Duodenal mucosa (tissue), 2 donors: ENCODE results near the gene VEZT.
"Not testable (repeated sequence)": the region's sequence is repeated elsewhere in the genome, so short reads cannot be mapped to it uniquely, and the experiment has no call there.

Experiments used
- H3K27ac ChIP-seq: one replicate; pipeline ENCODE4 v1.7.0; 2013; ENCODE audit warnings: low read depth, low read length
- H3K27me3 ChIP-seq, 2 donors: one replicate each; pipeline ENCODE4 v1.7.0; 2013; ENCODE audit warnings: low read length in 2 of 2, control low read depth in 1 of 2; ENCODE audit not compliant: insufficient read depth in 2 of 2, control insufficient read depth in 1 of 2
- H3K36me3 ChIP-seq, 2 donors: one replicate each; pipeline ENCODE4 v1.7.0; 2013; ENCODE audit warnings: low read length in 2 of 2, control low read depth in 1 of 2; ENCODE audit not compliant: insufficient read depth in 2 of 2, control insufficient read depth in 1 of 2
- H3K4me1 ChIP-seq, 2 donors: one replicate each; pipeline ENCODE4 v1.7.0; 2013; ENCODE audit warnings: low read length in 2 of 2, control low read depth in 1 of 2; ENCODE audit not compliant: insufficient read depth in 2 of 2, control insufficient read depth in 1 of 2
- H3K4me3 ChIP-seq, 2 donors: one replicate each; pipeline ENCODE4 v1.7.0; 2013; ENCODE audit warnings: low read length in 2 of 2, low read depth in 1 of 2
- H3K9ac ChIP-seq, 2 donors: one replicate each; pipeline ENCODE4 v1.7.0; 2013; ENCODE audit warnings: low read length in 2 of 2, low read depth in 1 of 2
- H3K9me3 ChIP-seq, 2 donors: one replicate each; pipeline ENCODE4 v1.7.0; 2013; ENCODE audit warnings: low read length in 2 of 2, control low read depth in 1 of 2; ENCODE audit not compliant: control insufficient read depth in 1 of 2

VEZT gene

GRCh38 chr12:95304673-95305198 is 87.1 kb downstream of the VEZT start:
- H3K4me1 ChIP-seq = no peaks in the 10 kb centered on the region
- H3K9ac ChIP-seq = no peak overlapping the region
- H3K27ac ChIP-seq = no peak overlapping the region
- H3K4me3 ChIP-seq = no peak overlapping the region
- H3K9me3 ChIP-seq = no peaks in the 10 kb centered on the region
- H3K36me3 ChIP-seq = peaks cover 9 to 17% of the 10 kb centered on the region in 2 donors
- H3K27me3 ChIP-seq = no peaks in the 10 kb centered on the region

DNA sequence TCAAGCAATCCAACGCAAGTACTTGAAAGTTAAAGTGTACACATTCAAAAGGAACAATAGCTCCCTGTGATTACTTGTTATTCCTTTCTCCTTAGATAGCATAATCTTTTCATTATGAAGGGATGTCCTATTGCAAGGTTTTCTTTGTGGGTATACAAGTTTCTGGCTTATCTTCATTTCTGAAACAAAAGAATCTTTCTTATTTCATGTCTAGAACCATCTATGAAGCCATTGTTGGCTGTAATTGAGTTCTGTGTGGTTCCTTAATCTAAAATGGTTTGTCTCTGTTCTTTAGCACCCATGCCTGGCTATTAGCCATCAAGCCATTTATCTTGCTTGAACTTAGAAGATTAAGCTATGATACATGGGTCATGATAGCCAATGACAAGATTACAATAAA is 95.0 kb downstream of the VEZT start:
- H3K4me1 ChIP-seq = no peaks in the 10 kb centered on the region

DNA sequence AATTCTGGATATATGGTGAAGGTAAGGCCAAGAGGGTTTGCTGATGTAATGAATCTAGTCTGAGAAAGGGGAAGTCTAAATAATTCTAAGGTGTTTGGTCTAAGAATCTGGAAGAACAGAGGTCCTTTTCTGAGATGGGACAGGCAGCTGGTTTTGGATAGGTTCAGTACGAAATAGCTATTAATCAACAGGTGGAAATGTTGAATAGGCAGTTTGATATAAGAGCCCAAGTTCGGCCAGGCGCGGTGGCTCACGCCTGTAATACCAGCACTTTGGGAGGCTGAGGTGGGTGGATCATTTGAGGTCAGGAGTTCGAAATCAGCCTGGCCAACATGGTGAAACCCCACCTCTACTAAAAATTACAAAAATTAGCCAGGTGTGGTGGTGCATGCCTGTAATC is 97.1 kb downstream of the VEZT start:
- H3K27ac ChIP-seq, H3K9me3 ChIP-seq, H3K27me3 ChIP-seq, H3K4me1 ChIP-seq, H3K4me3 ChIP-seq, H3K36me3 ChIP-seq, H3K9ac ChIP-seq: not testable (repeated sequence)

More for the DNA sequence above, 95.0 kb downstream of the VEZT start:
- Histone ChIP-seq H3K27ac (no peak overlapping the region), H3K9ac (no peak overlapping the region), H3K4me3 (no peak overlapping the region), H3K27me3 (no peaks in the 10 kb centered on the region), H3K36me3 (peaks cover 0 to 5% of the 10 kb centered on the region in 2 donors), H3K9me3 (no peaks in the 10 kb centered on the region)

DNA sequence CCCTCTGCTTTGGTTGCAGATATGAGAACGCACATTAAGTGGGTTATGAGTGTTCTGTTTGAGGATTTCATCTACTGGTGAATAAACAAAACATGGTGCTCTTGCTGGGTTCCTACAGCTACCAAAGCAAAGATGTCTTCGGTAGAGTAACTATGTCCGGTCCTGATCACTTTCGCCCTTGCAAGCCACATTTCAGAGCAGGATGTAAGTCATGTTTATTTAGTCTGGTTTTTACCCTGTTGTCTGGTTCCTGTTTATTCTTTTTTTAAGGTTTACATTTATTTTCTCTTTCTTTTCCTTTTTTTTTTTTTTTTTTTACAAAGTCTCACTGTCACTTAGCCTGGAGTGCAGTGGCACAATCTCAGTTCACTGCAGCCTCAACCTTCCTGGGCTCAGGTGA is 99.2 kb downstream of the VEZT start:
- Histone ChIP-seq H3K27ac (no peak overlapping the region), H3K9ac (no peak overlapping the region), H3K4me3 (no peak overlapping the region), H3K36me3 (no peaks in the 10 kb centered on the region), H3K27me3 (no peaks in the 10 kb centered on the region), H3K4me1 (peaks cover 0 to 6% of the 10 kb centered on the region in 2 donors), H3K9me3 (no peaks in the 10 kb centered on the region)

DNA sequence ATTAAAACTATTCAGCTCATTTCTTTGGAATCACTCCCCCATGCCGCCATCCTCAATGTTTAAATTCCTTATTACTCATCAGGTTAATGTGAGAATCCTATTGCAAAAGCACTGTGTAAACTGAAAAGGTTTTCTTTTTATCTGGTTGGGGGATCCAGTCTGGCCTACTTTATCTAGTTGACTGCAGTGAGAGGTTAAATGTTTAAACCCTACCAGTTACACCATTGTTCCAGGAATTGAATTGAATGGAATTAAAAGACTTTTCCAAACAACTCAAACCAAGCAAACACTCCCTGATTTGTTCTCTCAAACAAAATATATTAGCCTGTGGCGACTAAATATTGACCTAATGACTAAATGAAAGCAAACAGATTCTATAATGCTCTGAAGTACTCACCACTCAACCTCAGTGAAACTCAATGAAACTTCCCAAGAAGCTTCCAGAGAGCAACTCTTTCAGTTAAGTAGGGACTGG is 100.5 kb downstream of the VEZT start:
- no peaks in the 10 kb centered on the region for H3K36me3 ChIP-seq
- no peak overlapping the region for H3K9ac ChIP-seq
- H3K4me3 ChIP-seq = no peak overlapping the region
- no peaks in the 10 kb centered on the region for H3K27me3 ChIP-seq
- H3K27ac ChIP-seq = no peak overlapping the region
- H3K4me1 ChIP-seq = peaks cover 0 to 6% of the 10 kb centered on the region in 2 donors
- H3K9me3 ChIP-seq = no peaks in the 10 kb centered on the region

DNA sequence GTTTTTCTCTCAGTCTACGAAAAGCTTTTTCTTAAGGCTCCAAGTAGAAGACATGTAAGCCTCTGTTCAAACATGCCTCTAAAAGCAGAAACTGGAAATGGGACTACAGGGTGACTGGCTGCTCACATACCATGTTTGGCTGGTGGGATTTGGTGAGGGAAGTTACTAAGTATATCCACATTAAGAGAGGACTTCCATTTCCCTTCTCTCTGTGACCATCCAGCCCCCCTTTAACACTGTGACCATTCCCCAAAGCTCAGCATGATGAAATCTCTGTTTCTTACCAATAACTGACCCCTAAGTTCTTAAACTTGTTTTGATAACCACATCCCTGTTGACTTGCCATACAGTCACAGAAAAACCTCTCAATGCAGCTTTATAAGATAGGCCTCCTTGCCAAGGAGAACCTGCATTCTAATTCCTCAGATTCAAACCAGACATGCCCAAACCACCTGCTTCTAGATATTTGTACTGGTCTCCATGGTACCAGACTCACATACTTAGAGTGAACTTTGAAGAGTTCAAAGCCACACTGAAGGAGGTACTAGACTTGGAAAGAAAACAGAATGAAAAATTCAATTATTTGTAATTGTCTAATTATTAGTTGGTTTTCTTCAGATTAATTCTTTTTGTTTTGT is 102.2 kb downstream of the VEZT start:
- Histone ChIP-seq H3K9me3 (no peaks in the 10 kb centered on the region), H3K9ac (no peak overlapping the region), H3K4me3 (no peak overlapping the region), H3K36me3 (no peaks in the 10 kb centered on the region), H3K27ac (no peak overlapping the region), H3K4me1 (peaks cover 0 to 9% of the 10 kb centered on the region in 2 donors), H3K27me3 (no peaks in the 10 kb centered on the region)

GRCh38 chr12:95321516-95322246 is 104.1 kb downstream of the VEZT start:
- no peak overlapping the region for H3K4me3 ChIP-seq
- no peaks in the 10 kb centered on the region for H3K36me3 ChIP-seq
- H3K4me1 ChIP-seq = peaks cover 0 to 9% of the 10 kb centered on the region in 2 donors
- H3K27ac ChIP-seq = no peak overlapping the region
- H3K9ac ChIP-seq = no peak overlapping the region
- no peaks in the 10 kb centered on the region for H3K27me3 ChIP-seq
- H3K9me3 ChIP-seq = no peaks in the 10 kb centered on the region

DNA sequence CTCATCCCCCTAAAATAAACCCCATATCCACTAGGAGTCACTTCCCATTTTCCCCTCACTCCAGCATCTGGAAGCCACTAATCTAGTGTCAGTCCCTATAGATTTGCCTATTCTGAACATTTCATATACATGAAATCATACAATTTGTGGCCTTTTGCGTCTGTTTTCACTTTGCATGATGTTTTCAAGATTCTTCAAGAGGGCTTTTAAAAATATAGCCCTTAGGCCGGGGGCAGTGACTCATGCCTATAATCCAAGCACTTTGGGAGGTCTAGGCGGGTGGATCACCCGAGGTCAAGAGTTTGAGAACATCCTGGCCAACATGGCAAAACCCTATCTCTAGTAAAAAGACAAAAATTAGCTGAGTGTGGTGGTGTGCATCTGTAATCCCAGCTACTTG is 104.7 kb downstream of the VEZT start:
- Histone ChIP-seq H3K9me3 (no peaks in the 10 kb centered on the region), H3K36me3 (no peaks in the 10 kb centered on the region), H3K27ac (no peak overlapping the region), H3K27me3 (no peaks in the 10 kb centered on the region), H3K4me3 (no peak overlapping the region), H3K9ac (no peak overlapping the region), H3K4me1 (peaks cover 0 to 9% of the 10 kb centered on the region in 2 donors)

DNA sequence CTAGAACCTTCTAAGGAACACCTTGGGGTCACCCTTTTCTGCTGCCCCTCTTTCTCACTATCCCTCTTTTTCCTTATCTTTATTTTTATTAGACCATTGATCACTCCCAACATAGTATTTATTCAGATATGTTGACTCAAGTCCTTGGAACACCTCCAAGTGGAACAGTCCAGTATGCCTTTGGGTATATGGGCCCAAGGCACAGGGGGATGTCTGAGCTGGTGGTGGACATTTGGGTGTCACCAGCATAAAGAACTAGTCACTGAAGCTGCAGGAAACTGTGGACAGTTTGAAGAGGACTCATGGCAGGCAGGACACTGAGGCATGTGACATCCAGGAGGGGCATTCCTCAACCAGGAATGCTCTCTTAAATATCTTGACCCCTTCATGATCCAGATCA is 105.6 kb downstream of the VEZT start:
- Histone ChIP-seq H3K36me3 (no peaks in the 10 kb centered on the region), H3K9ac (no peak overlapping the region), H3K27me3 (no peaks in the 10 kb centered on the region), H3K27ac (no peak overlapping the region), H3K4me1 (peaks cover 0 to 9% of the 10 kb centered on the region in 2 donors), H3K4me3 (no peak overlapping the region), H3K9me3 (no peaks in the 10 kb centered on the region)

- H3K9me3 ChIP-seq, H3K36me3 ChIP-seq, H3K4me3 ChIP-seq, H3K27me3 ChIP-seq, H3K27ac ChIP-seq, H3K4me1 ChIP-seq, H3K9ac ChIP-seq: not testable (repeated sequence)
Measured at GRCh38 chr12:95324246-95324645, 106.6 kb downstream of the VEZT start.
